Astrocyte of the spinal cord (primary cell): ENCODE data around the gene GGN.

Experiments used
- DNase-seq: peaks from one replicate; pipeline ENCODE4 v3.0.0; 2011; ENCODE audit warnings: low read depth, low spot score
- H3K4me3 ChIP-seq: 2 replicates; pipeline ENCODE4 v1.5.1; 2011; ENCODE audit warnings: low read depth, mild to moderate bottlenecking, low read length, moderate library complexity
- CTCF ChIP-seq: IDR thresholded peaks from 2 replicates; pipeline ENCODE4 v1.5.1; 2012; ENCODE audit warnings: low read depth, mild to moderate bottlenecking, low read length, inconsistent platforms
- in situ Hi-C: cut with HindIII; loops from 2 replicates; pipeline ENCODE4 v1.10.0; 2017; ENCODE audit warnings: low sequenced_read_pairs

The GGN gene

DNA sequence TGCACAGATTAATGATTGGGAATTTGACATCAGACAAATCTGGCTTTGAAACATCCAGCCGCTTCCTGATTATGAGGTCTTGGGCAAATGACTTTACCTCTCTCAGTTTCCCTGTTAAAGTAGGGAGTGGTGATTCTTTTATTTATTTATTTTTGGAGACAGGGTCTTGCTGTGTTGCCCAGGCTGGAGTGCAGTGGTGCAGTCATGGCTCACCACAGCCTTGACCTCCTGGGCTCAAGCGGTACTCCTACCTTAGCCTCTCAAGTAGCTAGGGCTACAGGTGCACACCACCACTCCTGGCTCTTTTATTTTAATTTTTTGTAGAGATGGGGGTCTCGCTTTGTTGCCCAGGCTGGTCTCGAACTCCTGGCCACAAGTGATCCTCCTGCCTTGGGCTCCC, 10.8 kb downstream of the GGN start:
- no peak overlapping the region for H3K4me3 ChIP-seq
- in situ Hi-C loops = no loop called here
- TF ChIP-seq CTCF = no peak
- no peak for DNase-seq

DNA sequence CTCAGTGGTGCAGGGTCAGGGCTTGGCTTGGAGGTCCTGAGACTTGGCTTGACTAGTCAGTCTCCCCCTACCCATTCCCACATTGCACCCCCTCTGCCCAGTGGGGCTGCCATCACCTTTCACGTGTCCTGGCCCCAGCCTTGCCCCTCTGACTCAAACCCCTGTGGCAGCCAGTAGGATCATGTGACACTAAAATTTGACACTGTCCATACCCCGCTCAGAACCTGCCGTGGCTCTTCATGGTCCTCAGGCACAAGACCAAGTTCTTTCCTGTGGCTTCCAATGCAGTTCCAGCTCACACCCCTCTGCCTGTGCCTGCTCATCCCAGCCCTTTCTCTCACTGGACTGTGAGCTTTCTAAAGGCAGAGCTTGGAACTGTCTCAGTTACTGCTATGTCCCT, 11.3 kb downstream of the GGN start:
- no peak for TF ChIP-seq CTCF
- in situ Hi-C loops = no loop called here
- H3K4me3 ChIP-seq = no peak overlapping the region
- no peak for DNase-seq

GRCh38 chr19:38375748-38376147, 12.1 kb downstream of the GGN start:
- in situ Hi-C loops = no loop called here
- no peak for TF ChIP-seq CTCF
- DNase-seq = no peak
- H3K4me3 ChIP-seq = peak overlapping the region; percentile 92

GRCh38 chr19:38375098-38375493, 12.7 kb downstream of the GGN start:
- DNase-seq = no peak
- TF ChIP-seq CTCF = no peak
- in situ Hi-C loops = no loop called here
- H3K4me3 ChIP-seq = peak overlapping the region; percentile 92

DNA sequence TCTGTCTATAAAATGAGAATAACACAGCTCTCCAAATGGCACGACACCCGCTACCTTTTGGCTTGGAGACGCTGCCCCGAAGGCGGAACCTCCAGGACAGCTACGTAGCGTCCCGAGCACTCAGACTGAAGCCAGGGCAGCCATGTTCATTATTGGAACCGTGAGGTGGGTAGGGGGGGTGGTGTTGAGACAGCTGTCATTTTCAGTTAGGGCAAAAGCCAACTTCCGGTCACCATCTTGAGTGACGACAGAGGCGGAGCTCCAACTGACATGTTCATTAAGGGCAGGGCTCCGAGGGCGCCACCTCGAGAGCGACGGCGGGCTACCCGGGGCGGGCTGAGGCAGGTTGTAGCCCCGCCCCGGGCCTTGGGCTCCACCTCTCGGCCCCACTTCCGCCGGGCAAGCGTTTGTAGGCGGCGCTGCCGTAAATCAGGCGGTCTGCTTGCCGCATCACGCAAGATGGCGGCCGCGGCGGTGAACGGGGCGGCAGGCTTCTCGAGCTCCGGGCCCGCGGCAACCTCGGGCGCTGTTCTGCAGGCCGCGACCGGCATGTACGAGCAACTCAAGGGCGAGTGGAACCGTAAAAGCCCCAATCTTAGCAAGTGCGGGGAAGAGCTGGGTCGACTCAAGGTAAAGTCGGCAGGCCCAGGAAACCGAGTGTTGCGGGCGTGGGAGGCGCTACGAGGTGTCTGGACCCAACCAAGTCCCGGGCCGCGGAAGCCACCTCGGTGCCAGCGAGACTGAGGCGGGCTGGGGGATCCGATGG, 13.3 kb downstream of the GGN start, which contains the start of gene PSMD8:
Gene PSMD8 (plus strand): TSS at position 240 of the 766 bp plus-strand sequence. CDS start 31 bp downstream, at position 271.
- peak; percentile 99 for DNase-seq
- peak within 1 kb of the TSS; percentile 92 for H3K4me3 ChIP-seq
- in situ Hi-C loops = no loop called here
- TF ChIP-seq CTCF = peak; percentile 12

DNA sequence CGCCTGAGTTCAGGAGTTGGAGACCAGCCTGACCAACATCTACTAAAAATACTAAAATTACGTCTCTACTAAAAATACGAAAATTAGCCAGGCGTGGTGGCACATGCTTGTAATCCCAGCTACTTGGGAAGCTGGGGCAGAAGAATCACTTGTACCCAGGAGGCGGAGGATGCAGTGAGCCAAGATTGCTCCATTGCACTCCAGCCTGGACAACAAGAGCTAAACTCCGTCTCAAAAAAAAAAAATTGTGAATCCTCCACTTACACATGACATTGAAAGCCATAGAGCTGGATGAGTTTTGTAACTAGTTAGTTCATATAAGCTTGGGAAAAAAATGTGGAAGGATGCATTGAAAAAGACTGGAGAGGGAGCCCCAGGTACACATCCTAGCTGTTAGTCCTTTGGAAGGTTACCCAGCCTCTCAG, 13.9 kb downstream of the GGN start:
- no peak for DNase-seq
- no peak for TF ChIP-seq CTCF
- in situ Hi-C loops = no loop called here
- H3K4me3 ChIP-seq = peak overlapping the region; percentile 92
